Activated T-cell treated with anti-CD3 and anti-CD28 coated beads for 24 hours (primary cell): ENCODE results near the gene LIMCH1.
"Not testable (repeated sequence)": the region's sequence is repeated elsewhere in the genome, so short reads cannot be mapped to it uniquely, and the experiment has no call there.

Source experiments
- DNase-seq: peaks from one replicate; pipeline ENCODE4 v3.0.0-alpha.2; 2020; ENCODE audit warnings: low read depth

LIMCH1 gene

GRCh38 chr4:41734371-41734770, 196.4 kb downstream of the LIMCH1 start:
- no peak for DNase-seq

GRCh38 chr4:41737491-41737890, 199.5 kb downstream of the LIMCH1 start:
- DNase-seq, result not testable (repeated sequence)

- no peak for DNase-seq
Observed at GRCh38 chr4:41741354-41741753, 203.4 kb downstream of the LIMCH1 start.

- DNase-seq, result no peak
Observed at GRCh38 chr4:41744572-41745291, 206.8 kb downstream of the LIMCH1 start.

- DNase-seq, result no peak
Observed at GRCh38 chr4:41745292-41746024, 207.5 kb downstream of the LIMCH1 start.

GRCh38 chr4:41746025-41746439, 208.1 kb downstream of the LIMCH1 start:
- no peak for DNase-seq

- DNase-seq, result no peak
Observed at GRCh38 chr4:41746440-41747229, 208.7 kb downstream of the LIMCH1 start.

- DNase-seq, result no peak
Observed at GRCh38 chr4:41747230-41748055, 209.5 kb downstream of the LIMCH1 start.

- no peak for DNase-seq
Observed at GRCh38 chr4:41748074-41748570, 210.2 kb downstream of the LIMCH1 start.

GRCh38 chr4:41748571-41749475, 210.9 kb downstream of the LIMCH1 start, which contains the start of gene PHOX2B:
Gene PHOX2B (minus strand): TSS chr4:41748725. CDS start chr4:41748610, 115 bp downstream.
- no peak for DNase-seq

- DNase-seq, result no peak
Observed at GRCh38 chr4:41749631-41750039, 211.7 kb downstream of the LIMCH1 start.
